Stimulated activated CD8-positive, alpha-beta memory T cell treated with anti-CD3 and anti-CD28 coated beads, Interleukin-4, amount 100 ng/mL, for 24 hours (primary cell): Measurements from ENCODE around the gene MAEA.
"Not testable (repeated sequence)": the region's sequence is repeated elsewhere in the genome, so short reads cannot be mapped to it uniquely, and the experiment has no call there.

ENCODE experiments used
- DNase-seq: peaks from one replicate; pipeline ENCODE4 v3.0.0-alpha.2; 2020; ENCODE audit warnings: low read depth

The MAEA gene

DNA sequence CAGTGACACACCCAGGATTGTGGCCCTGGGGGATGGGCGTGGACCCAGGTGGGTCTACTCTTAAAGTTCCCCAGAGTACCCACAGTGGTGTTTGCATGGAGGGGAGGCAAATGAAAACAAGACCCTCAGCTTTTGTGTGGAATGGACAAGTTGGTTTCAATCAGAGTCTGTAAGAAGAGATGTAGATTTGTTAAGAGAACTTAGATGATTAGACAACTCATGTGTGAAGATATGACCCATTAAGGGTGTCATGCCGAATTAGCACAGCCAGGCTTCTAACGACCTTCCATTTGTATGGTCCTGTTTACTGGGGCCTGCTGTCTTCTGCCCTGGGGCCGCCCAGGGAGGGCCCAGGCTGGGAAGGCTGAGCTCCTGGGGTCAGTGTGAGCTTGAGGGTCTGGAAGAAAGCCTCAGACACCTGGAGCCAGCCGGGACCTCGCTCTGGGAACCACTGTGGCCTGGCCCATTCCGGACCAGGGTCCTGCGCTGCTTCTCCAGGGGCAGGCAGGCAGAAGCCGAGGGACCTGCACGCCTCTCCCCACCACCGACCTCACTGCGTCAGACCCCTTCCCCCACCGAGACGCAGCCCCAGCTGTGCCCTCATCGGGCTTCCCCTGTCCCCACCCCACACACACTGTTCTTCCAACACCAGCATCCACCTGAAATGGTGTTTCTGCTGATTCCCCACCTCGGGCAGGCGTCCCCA is 77.7 kb downstream of the MAEA start:
- DNase-seq, result no peak

DNA sequence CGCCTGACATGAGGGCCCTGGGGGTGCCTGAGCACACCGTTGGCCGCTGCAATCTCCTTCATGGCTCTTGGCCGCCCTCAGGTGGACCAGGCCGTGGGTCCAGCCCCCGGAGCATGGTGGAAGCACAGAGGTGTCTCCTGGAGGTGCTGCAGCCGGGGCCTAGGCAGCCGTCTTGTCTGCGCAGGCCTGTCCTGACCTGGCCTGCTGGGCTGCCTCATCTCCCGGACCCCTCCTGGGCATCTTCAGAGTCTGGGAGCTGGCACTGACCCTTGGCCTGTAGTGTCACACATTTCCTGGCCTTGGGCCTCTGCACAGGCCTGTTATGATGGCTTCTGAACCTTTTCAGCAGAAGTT is 78.2 kb downstream of the MAEA start:
- DNase-seq, result no peak

DNA sequence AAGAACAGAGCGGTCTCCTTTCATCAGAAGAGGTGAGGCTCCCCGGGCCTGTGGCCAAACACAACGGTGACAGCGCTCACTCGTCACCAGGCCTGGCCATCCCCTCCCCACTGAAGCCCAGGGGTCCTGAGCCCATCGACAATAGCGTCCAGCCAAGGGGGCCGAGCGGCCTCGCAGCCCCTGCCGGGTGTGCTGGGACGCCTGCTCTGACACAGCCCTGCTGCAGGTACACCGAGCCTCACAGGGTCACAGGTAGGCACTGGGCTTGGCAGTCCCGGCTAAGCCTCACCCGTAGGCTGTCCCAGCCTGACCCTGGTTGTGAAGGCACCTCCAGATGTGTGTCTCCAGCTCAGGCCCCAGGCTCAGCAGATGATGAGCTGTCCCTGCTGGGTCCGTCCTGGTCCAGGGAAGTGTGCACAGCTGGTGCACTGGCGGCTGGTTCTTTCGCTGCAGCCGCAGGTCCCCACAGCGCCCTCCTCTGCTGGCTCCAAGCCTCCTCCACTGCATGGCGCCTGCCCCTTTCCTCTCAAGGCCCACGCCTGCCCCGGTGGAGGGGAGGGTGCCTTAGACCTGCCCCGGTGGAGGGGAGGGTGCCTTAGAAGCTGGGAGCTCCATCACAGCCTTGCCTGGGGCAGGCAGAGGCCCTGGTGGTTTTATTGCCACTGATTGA is 78.9 kb downstream of the MAEA start:
- no peak for DNase-seq

DNA sequence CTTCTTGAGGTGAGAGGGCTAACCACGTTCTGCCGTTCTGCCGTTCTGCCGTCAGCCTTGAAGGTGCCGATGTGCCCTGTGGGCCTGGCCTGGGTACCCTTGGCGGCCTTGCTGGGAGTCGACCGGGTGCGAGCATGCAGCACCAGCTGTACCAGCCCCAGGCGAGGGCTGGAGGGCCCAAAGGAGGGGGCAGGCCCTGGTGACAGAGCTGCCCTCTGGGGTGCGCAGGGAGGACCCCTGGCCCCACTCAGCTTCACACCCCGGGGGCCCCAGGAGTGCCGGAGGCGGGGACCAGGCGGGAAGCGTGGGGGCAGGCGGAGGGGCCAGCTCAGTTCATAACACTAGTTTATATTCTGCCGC is 79.4 kb downstream of the MAEA start:
- no peak for DNase-seq

DNA sequence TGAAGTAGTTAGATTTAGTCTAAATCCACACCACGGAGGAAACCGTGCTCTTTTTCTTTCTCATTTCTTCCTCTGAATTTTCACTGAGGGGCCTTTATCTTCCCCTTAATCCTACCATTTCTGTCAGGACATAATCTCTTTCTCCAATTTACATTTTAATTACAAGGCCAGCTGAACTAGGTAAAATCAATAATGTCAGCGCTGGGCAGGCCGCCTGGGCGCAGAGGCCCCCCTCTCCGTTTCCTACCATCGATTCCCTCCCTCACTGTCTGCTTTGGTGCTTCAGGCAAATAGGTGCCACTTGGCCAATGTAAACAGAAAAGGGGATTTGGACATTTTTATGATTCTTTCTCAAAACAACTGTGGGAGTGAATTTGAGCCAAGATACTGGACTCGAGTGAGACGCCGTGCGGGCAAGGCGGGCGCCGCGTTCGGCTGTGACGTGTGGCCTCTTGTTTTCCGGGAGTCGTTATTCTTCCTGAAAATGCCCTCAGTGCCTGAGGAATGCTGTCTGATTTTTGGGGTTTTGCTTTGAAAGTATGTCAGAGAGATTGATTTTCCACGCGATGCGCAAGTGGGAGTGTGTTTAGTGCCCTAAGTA is 79.9 kb downstream of the MAEA start:
- DNase-seq, result no peak

DNA sequence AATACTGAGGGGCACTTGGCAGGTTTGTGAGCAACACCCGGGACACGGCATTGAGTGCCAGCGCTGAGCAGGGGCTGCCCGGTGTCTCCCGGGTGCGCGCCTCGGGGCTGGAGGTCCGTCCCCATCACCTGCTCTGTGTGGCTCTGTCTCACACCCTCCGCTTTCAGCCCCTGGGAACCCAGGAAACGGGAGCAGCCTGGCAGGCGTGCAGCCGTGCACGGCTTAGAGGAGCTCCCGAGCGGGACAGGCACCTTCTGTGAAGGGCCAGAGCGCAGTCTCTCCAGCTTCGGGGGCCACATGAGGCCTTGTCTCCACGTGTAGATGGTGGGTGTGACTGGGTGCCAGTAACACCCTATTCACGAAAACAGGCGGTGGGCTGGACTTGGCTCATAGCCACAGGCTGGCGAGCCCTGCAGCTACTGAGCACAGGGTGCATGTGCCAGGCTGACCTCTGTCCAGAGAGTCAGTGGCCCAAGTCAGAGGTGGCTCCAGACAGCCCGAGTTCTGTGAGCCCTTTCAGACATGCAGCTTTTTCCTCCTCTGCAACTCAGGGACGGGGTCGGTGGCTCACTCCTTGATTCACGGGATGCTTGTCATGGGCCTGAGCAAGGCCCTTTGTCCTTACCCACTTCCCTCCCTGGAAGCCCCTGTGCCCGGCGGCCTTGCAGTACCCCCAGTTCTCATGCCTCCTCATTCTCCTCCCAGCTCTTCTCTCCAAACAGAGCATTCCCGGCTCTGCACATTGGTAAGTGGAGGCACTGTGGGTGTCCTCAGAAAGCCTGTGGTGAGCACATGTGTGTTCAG is 80.8 kb downstream of the MAEA start:
- no peak for DNase-seq

DNA sequence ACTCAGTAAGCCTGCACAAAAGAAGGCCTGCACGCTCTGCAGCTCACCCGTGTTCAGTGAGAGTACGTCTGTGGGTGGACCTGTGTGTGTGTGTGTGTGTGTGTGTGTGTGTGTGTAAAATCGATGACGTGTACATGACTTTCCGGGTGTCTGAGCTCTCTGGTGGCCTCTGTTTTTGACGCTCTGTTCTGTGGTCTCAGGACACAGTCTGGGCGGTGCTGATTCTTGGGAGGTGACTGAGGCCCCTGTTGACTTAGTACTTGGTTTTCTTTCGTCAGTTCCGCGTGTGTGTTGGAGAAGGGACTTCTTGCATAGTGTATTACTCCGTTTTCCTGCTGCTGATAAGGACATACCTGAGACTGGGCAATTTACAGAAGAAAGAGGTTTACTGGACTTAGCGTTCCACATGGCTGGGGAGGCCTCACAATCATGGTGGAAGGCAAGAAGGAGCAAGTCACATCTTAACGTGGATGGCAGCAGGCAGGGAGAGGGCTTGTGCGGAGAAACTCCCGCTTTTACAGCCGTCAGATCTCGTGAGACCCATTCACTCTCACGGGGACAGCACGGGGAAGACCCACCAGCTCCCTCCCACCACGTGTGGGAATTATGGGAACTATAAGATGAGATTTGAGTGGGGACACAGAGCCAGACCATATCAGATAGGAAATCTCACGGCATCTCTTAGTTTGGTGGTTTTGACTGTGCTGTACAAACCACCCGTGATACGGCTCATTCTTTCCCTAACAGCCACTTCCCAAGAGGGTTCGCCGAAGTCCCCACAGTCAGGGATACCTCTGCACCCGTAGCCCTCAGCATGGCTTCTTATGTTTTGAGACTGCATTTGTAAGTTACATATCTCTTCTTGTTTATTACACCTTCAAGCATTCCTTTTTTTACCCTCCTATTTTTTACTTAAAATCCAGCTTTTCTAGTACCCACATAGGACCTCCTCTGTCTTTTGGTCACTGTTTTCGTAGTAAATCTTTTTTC is 81.8 kb downstream of the MAEA start:
- no peak for DNase-seq

DNA sequence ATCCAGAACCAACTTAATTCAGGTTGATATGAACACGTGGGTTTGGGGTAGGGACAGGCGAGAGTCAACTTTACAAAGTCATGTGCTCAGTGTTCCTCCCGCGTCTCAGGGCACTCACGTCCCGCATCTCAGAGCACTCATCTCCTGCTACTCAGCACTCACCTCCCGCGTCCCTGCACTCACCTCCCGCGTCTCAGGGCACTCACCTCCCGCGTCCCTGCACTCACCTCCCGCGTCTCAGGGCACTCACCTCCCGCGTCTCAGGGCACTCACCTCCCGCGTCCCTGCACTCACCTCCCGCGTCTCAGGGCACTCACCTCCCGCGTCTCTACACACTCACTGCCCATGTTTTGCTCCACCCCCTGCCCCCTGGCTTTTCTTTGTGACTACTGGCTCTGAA is 82.9 kb downstream of the MAEA start:
- DNase-seq, result not testable (repeated sequence)

DNA sequence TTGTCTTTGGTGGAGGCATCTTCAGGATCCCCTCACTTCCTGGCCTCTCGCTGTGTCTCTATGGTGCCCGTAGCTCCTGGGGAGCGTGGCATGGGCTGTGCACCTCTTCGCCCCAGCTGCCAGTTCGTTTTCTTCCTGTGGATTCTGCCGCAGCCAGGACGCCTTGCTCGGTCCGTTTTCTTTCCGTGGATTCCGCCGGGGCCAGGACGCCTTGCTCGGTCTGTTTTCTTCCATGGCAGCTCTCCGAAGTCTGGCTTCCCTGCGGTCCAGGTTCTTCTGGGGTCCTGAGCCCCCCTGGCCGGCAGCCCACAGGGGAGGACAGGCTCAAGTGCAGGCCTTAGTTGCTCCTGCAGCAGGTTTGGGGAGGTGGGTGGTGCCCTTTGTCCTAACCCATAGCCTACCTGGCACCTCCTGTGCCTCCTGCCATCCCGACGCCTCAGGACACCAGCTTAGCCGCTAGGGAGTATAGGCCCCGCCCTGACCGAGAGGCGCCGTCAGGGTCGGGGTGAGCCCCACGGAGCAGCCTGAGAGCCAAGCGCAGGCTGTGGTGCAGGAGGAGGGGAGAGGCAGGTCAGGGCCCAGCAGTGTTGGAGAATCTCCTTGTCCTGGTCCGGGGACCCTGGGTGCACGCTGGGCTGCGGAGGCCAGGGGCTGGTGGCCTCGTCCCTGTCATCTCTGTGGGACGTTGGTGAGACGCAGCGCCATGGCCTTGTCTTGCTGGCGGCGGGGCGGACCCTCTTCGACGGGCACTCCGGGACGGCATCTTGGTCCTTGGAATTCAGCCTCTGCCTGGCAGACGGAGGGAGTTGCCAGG is 84.4 kb downstream of the MAEA start:
- DNase-seq, result no peak

DNA sequence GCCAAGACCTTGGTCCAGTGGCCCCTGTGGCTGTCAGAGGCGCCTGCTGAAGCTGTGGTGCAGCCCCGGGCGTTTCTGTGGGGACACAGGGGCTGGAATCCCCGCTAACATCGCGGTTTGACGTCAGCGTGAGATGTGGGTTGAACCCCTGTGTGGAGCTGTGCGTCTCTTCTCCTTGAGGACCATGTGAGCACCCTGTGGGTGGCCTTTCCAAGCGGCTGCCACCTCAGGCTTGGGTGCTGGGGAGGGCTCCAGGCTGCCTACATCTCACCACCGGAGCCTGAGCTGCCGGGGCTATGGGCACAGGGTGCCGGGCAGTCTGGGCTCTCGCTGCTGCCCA is 85.0 kb downstream of the MAEA start:
- DNase-seq, result no peak

DNA sequence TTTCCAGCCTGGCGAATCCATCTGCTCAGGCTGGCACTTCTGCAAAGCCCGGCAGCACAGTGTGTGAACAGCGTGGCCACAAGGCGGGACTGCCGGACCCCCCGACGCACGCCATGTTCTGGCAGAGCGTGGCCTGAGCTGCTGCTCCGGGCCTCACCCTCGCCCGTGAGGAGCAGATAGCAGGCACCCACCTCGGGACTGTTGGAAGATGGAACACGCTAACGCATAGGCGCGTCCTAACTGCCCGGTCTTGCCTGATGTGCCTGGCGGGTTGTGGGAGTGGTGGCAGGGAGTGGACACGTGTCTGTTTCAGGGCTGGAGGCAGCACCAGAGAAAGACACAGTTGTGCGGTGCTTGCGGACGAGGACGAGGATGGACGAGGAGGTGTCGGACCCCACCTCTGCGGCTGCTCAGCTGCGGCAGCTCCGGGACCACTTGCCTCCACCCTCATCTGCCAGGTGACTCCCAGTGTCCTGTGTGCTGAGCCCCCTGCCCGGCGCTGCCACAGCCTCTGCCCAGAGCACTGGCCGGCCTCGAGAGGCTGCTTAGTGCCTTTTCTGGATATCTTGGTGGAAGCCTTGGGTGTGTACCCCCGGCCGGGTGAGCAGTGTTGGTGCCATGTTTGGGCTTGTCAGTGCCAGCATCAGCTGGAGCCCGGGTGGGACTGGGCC is 85.5 kb downstream of the MAEA start:
- no peak for DNase-seq

DNA sequence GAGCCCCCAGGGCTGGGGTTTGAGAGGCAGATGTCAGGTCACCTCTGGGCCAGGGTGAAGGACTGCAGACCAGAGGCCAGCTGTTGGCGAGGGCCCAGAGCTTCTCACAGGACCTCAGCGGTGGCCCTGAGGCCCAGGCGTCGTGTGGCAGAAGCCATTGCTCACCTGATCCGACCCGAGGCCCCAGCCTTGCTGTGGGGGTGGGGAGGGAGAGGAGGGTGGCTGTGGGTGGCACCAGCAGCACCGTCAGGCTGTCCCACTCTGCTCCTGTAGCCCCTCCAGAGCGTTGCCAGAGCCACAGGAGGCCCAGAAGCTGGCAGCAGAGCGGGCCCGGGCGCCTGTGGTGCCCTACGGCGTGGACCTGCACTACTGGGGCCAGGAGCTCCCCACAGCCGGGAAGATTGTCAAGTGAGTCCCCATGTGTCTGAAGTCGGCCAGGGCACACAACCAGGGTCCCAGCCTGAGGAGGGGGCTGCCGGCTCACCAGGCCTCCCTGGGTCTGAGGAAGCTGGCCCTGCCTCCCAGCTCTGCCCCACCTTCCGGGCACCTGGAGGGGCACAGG is 86.2 kb downstream of the MAEA start:
- no peak for DNase-seq

DNA sequence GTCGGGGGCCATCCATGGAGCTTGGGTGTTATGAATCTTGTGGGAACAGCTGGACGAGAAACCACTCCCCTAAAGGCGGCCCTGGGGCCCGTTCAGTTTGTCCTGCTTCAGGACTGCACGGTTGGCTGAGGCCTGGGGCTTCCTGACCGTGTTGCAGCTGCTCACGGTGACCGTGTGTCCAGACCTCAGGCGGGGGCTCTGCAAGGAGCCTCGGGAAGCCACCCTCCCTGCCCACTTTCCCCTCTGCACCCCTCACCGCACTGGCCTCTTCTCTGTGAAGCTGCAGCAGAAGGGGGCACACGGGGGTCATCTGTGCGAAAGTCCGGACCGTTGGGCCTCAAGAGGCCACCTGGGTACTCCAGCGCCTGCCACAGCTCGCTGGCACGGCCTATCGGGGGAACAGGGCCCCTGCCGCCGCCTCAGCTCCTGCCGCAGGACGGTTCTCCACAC is 86.7 kb downstream of the MAEA start:
- DNase-seq, result no peak

DNA sequence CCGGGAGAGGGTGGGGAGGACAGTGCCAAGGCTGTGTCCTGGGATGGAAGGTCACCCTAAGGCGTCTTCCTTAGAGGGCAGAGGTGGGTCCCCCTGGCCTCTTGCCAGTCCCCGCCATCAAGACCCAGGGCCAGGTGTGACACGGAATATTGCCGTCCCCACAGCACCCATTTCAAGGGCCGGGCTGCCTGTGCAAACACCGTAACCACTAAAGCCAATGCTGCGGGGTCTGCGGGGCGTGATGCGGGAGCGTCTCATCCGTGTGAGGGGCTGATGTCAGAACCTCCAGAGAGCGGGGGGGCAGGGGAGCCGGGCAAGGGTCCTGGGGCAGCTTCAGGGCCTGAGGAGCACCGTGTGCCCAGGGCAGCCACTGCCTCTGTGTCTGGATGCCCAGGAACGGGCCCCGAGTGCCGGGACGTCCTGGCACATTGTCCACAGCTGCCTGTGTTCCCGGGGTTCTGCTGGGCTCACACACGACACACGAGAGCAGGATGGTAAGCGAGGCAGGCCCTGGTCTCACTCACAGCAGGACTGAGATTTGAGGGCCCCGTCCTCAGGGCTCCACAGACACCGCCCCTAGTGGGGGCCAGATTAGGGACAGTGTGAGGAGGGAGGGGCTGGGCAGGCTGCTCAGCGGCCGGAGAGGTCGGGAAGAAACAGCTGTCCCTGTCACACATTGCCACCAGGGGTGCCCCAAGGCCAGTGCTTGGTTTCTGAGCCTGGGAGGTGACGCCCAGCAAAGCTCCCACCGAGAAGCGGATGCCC is 87.3 kb downstream of the MAEA start:
- no peak for DNase-seq

DNA sequence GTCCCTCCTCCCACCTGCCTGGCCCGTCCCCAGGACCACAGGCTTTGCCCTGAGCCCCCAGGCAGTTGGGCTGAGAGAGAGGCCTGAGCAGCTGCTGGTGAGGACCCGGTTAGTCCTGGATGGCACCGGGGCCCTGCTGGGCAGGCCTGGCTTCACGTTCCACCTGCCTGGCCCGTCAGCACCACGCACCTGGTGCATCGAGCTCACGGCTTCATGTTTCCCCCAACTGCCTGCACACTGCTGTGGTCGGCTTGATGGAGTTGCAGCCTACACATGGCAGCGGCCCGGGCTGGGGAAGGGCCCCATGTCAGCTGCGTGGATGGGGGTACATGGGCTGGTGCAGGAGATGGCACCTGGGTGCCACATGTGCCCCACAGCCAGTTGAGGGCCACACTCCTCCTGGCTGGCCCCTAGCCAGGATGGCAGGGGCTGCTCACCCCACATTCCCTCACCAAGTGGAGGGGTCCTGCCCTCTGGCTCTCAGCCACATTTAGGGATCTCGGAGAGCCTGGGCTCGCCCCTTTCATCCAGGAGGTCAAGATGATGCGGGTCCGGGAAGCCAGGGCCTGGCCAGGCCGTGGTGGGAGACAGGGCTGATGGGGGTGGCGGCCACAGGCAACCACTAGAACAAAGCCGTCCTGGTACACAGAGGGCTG is 88.0 kb downstream of the MAEA start:
- no peak for DNase-seq

DNA sequence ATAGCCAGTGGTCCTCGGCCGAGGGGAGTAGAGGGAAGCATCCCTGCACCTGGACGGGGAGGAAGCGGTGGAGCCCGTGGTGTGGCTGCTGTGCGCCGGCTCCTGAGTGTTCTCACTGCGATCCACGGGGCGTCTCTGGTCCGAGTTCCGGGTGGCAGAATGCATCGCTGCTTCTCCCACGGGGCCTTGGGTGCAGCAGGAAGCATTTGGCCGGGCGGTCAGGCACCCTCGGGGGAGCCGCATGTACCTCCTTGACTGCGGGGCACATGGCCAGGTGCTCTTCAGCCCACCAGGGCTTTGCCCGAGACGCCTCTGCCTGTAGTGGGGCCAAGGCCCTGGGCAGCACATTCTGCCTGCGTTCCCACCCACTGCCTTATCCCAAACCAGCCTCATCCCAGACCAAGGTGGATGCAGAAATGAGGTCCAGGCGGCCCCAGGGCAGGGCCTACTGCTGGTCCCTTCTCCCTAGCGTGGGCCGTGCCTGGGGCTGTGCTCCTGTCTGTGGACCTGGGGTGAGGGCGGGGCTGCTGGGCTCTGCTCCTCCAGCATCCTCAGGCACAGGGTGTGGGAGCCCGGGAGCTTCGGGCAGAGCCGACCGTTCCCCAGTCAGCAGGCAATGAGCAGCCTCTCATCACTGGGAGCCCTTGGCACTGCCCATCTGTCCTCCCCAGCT is 89.0 kb downstream of the MAEA start:
- DNase-seq, result no peak

DNA sequence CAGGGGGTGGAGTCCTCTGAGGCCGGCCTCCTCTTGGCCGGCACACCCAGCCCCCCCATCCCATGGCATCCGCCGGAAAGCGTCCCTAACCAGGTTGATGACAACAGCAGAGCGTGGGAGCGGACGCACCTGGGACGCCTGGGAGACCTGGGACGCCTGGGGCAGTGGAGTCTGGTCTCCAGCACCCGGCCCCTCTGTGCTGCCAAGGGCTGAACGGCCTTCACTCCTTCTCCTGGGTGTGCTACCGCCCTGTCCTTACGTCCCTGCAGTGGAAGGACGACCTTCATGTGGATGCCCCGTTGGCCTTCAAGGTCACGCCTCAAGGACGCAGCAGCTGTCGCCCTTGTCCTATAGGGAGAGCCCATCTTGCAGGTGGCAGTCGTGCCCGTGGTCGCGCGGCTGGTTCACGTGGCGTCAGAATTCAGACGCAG is 89.7 kb downstream of the MAEA start:
- DNase-seq, result no peak

DNA sequence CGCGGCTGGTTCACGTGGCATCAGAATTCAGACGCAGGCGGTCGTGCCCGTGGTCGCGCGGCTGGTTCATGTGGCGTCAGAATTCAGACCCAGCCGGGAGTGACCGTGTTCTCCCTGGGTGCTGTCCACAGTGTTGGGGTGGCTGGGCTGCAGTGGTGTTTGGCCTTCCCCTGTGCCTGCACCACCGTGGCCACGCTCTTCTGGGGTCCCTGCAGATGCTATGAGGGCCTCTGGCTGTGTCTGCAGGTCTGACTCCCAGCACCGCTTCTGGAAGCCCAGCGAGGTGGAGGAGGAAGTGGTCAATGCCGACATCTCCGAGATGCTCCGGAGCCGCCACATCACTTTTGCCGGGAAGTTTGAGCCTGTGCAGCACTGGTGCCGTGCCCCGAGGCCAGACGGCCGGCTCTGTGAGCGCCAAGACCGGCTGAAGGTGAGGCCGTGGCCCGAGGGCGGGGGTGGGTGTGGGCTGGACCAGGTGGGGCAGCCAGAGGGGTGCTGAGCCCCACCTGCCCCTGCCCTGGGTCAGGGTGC is 90.2 kb downstream of the MAEA start:
- no peak for DNase-seq
